ENCODE results near the gene SMC1B.
A peak's percentile ranks its signal among the peaks of the same experiment; 100 is the strongest.

SMC1B gene

DNA sequence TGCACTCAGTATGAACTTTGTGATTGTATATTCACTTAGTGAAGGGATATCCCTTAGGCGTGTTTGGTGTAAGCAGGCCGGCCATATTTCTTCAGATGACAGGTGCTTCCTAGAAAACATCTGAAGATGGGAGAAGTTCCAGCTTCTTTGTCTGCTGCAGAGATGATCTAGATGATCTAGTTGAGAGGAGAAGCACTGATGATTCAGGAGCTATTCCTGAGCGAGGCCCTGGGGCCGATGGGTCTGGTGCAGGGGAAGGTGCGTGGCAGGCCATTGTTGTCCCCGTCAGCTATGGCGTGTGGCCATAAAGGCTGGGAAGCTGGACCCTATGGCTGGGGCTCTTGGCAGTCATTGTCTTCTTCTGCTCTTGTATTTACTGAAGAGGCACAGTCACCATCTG is 89.7 kb downstream of the SMC1B start:
- no peaks in the 10 kb centered on the region for H3K36me3 ChIP-seq (ENCODE audit: control insufficient read depth, insufficient read depth, low read length)
- H3K9ac ChIP-seq: no peak overlapping the region
- TF ChIP-seq CTCF (IDR thresholded peaks at IDR 0.05): no peak

GRCh38 chr22:45322873-45323525 is 90.4 kb downstream of the SMC1B start:
- H3K27me3 ChIP-seq (ENCODE audit: control insufficient read depth, insufficient read depth, low read length): no peaks in the 10 kb centered on the region
- H2AFZ ChIP-seq: no peak overlapping the region
- no peak overlapping the region for H3K4me3 ChIP-seq (ENCODE audit: low read depth, low read length)
- H3K36me3 ChIP-seq (ENCODE audit: control insufficient read depth, insufficient read depth, low read length): no peaks in the 10 kb centered on the region
- peaks cover under 1% of the 10 kb centered on the region for H3K4me1 ChIP-seq
- H3K9ac ChIP-seq: no peak overlapping the region
- peaks cover 5% of the 10 kb centered on the region for H3K79me2 ChIP-seq
- H3K9me3 ChIP-seq (ENCODE audit: control insufficient read depth, low read length): no peaks in the 10 kb centered on the region
- TF ChIP-seq CTCF (IDR thresholded peaks at IDR 0.05): no peak
- no peak overlapping the region for H3K27ac ChIP-seq
- H3K4me2 ChIP-seq (ENCODE audit: low read length): no peak overlapping the region

More for the DNA sequence above, 89.7 kb downstream of the SMC1B start:
- H3K9me3 ChIP-seq (ENCODE audit: control insufficient read depth, low read length): no peaks in the 10 kb centered on the region
- no peak overlapping the region for H2AFZ ChIP-seq
- no peaks in the 10 kb centered on the region for H3K4me1 ChIP-seq
- no peaks in the 10 kb centered on the region for H3K27me3 ChIP-seq (ENCODE audit: control insufficient read depth, insufficient read depth, low read length)
- H3K79me2 ChIP-seq: peaks cover 5% of the 10 kb centered on the region
- no peak overlapping the region for H3K27ac ChIP-seq
- H3K4me2 ChIP-seq (ENCODE audit: low read length): no peak overlapping the region
- H3K4me3 ChIP-seq (ENCODE audit: low read depth, low read length): no peak overlapping the region

GRCh38 chr22:45321827-45322226 is 91.6 kb downstream of the SMC1B start:
- Histone ChIP-seq H3K9me3 (ENCODE audit: control insufficient read depth, low read length) (no peaks in the 10 kb centered on the region), H3K4me1 (peaks cover 3% of the 10 kb centered on the region), H3K4me2 (ENCODE audit: low read length) (no peak overlapping the region), H3K27ac (no peak overlapping the region), H3K79me2 (peaks cover 5% of the 10 kb centered on the region), H3K36me3 (ENCODE audit: control insufficient read depth, insufficient read depth, low read length) (no peaks in the 10 kb centered on the region), H3K27me3 (ENCODE audit: control insufficient read depth, insufficient read depth, low read length) (no peaks in the 10 kb centered on the region), H3K4me3 (ENCODE audit: low read depth, low read length) (no peak overlapping the region), H3K9ac (no peak overlapping the region), H2AFZ (no peak overlapping the region)
- no peak for TF ChIP-seq CTCF (IDR thresholded peaks at IDR 0.05)

DNA sequence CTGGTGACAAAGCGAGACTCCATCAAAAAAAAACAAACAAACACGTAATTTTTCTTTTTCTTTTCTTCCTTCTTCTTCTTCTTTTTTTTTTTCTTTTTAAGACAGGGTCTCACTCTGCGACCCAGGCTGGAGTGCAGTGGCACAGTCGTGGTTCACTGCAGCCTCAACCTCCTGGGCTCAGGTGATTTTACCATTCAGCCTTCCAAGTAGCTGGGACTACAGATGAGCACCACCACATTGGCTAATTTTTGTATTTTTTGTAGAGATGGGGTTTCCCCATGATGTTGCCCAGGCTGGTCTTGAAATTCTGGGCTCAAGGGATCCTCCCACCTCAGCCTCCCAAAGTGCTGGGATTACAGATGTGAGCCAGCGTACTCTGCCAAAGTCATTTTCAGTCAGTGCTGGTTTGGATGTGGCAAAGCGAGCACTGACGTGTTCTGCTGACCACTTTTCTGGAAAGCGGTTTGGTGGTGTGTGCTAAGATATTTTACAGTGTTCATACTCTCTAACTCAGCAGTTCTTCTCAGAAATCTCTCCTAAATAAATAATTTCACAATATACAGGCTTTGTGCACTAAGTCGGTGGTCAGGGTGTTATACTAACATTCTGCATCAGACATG is 92.9 kb downstream of the SMC1B start:
- no peak overlapping the region for H2AFZ ChIP-seq
- H3K4me3 ChIP-seq (ENCODE audit: low read depth, low read length): no peak overlapping the region
- no peaks in the 10 kb centered on the region for H3K36me3 ChIP-seq (ENCODE audit: control insufficient read depth, insufficient read depth, low read length)
- H3K4me1 ChIP-seq: peaks cover 3% of the 10 kb centered on the region
- H3K9ac ChIP-seq: no peak overlapping the region
- H3K9me3 ChIP-seq (ENCODE audit: control insufficient read depth, low read length): no peaks in the 10 kb centered on the region
- peaks cover 5% of the 10 kb centered on the region for H3K79me2 ChIP-seq
- no peak for TF ChIP-seq CTCF (IDR thresholded peaks at IDR 0.05)
- no peak overlapping the region for H3K4me2 ChIP-seq (ENCODE audit: low read length)
- H3K27me3 ChIP-seq (ENCODE audit: control insufficient read depth, insufficient read depth, low read length): no peaks in the 10 kb centered on the region
- H3K27ac ChIP-seq: no peak overlapping the region

DNA sequence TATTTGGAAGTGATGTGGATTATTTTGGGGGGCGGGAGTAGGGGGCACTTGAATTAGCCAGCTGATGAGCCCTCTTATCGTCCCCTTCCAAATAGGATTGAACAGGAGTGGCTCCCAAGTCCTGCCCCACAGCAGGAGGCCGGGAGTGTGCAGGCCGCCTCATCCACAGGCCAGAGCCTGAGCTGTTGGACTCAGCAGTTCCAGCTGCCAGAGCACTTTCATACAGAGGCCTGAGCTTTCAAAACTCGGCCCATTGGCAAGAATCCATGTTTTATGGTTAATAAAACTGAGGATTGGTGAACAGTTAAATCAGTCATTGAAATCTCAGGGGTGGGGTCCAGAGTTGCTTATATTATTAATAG is 94.1 kb downstream of the SMC1B start:
- no peak overlapping the region for H2AFZ ChIP-seq
- no peak overlapping the region for H3K4me2 ChIP-seq (ENCODE audit: low read length)
- H3K9ac ChIP-seq: no peak overlapping the region
- H3K9me3 ChIP-seq (ENCODE audit: control insufficient read depth, low read length): no peaks in the 10 kb centered on the region
- no peak for TF ChIP-seq CTCF (IDR thresholded peaks at IDR 0.05)
- no peak overlapping the region for H3K4me3 ChIP-seq (ENCODE audit: low read depth, low read length)
- H3K4me1 ChIP-seq: peaks cover 3% of the 10 kb centered on the region
- H3K27me3 ChIP-seq (ENCODE audit: control insufficient read depth, insufficient read depth, low read length): no peaks in the 10 kb centered on the region
- no peaks in the 10 kb centered on the region for H3K36me3 ChIP-seq (ENCODE audit: control insufficient read depth, insufficient read depth, low read length)
- H3K79me2 ChIP-seq: peaks cover 5% of the 10 kb centered on the region
- H3K27ac ChIP-seq: peak overlapping the region; percentile 6
